AG10803 (cell line): ENCODE data around the gene PRAMEF8.
"Not testable (repeated sequence)": the region's sequence is repeated elsewhere in the genome, so short reads cannot be mapped to it uniquely, and the experiment has no call there.

Source experiments
- DNase-seq: peaks from one replicate; pipeline ENCODE4 v3.0.0; 2010; ENCODE audit warnings: low read depth
- H3K4me3 ChIP-seq: 2 replicates; pipeline ENCODE4 v1.5.1; 2011; ENCODE audit warnings: mild to moderate bottlenecking, low read length, control low read depth
- CTCF ChIP-seq: conservative IDR thresholded peaks from 2 replicates; pipeline ENCODE4 v1.5.1; 2011; ENCODE audit warnings: mild to moderate bottlenecking, low read length, control low read depth, inconsistent platforms

The PRAMEF8 gene

DNA sequence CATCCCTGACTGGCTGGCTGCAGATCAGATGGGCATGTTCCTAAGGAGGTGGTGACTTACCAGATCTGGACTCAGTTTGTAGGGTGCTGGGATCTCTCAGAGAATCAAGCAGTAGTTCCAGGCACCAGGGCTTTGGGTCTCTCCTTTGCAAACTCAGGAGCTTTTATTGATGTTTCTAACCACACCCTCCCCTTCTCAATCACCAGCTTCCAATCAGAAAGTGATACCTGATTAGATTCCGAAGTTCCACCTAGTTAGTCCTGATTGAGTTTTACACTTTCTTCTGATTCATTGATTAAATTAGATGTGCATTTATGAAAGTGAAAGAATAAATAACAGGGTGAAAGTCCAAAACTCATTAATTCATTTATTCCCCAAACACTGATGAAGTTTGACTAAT is at the start of gene PRAMEF8:
Gene PRAMEF8, minus strand, starts transcription at position 101 of the 400 bp plus-strand sequence. CDS start 1,046 bp downstream, outside the sequence.
- not testable (repeated sequence) for DNase-seq, H3K4me3 ChIP-seq

DNA sequence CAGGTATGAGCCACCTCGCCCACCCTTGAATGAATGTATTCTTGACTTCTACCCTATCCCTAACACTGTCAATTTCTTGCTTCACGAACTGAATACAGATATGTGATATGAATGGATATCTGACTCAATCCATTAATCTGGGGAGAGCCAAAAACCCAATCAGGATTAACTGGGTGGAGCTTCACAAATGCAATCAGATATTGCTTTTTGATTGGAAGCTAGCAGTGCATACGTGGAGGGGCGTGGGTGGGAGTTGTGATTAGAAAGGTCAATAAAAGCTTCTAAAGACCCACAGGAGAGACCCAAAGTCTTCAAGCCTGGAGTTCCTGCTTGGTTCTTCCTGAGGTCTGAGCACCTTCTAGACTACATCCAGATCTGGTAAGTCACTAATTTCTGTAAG is 30.3 kb upstream of the PRAMEF8 start, which contains the start of gene PRAMEF15:
Gene PRAMEF15, plus strand, starts transcription at position 301 of the 400 bp plus-strand sequence. CDS start 2,827 bp downstream, outside the sequence.
- not testable (repeated sequence) for DNase-seq, H3K4me3 ChIP-seq

DNA sequence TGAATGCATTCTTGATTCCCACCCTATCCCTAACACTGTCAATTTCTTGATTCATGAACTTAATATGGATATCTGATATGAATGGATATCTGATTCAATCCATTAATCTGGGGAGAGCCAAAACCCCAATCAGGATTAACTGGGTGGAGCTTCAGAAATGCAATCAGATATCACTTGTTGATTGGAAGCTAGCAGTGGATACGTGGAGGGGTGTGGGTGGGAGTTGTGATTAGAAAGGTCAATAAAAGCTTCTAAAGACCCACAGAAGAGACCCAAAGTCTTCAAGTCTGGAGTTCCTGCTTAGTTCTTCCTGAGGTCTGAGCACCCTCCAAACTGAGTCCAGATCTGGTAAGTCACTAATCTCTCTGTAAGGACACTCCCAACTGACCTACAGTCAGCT is 18.3 kb upstream of the PRAMEF8 start, which contains the start of gene PRAMEF33:
Gene PRAMEF33, plus strand, starts transcription at position 301 of the 400 bp plus-strand sequence. CDS start 2,416 bp downstream, outside the sequence.
- not testable (repeated sequence) for DNase-seq, H3K4me3 ChIP-seq

GRCh38 chr1:13302197-13302596 is 17.3 kb upstream of the PRAMEF8 start:
- not testable (repeated sequence) for DNase-seq, H3K4me3 ChIP-seq

DNA sequence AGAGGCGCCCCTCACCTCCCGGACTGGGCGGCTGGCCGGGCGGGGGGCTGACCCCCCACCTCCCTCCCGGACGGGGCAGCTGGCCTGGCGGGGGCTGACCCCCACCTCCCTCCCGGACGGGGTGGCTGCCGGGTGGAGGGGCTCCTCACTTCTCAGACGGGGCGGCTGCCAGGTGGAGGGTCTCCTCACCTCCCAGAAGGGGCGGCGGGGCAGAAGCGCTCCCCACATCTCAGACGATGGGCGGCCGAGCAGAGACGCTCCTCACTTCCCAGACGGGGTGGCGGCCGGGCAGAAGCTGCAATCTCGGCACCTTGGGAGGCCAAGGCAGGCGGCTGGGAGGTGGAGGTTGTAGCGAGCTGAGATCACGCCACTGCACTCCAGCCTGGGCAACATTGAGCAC is 13.8 kb upstream of the PRAMEF8 start:
- DNase-seq, H3K4me3 ChIP-seq: not testable (repeated sequence)

- not testable (repeated sequence) for DNase-seq, H3K4me3 ChIP-seq
These were observed 12.4 kb upstream of the PRAMEF8 start for GRCh38 chr1:13297216-13297931.

DNA sequence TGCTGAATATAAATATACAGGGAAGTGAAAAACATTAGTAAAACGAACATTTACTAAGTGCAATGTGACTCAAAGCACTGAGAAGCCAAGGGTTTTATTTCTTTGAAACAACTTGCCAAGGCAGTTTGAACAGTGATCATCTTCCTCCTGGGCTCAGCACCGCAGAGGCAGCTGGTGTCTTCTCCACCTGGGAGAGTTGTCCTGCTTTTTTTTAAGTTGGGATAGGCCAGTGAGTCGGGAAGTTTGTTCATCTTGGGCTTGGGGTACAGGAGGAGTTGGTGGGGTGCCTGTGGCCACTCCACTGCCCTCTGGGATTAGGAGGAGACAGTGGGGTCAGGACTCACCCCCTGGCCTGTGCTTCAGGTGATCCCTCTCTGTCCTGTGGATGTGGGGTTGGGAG is 4.1 kb upstream of the PRAMEF8 start:
- DNase-seq, result not testable (repeated sequence)

DNA sequence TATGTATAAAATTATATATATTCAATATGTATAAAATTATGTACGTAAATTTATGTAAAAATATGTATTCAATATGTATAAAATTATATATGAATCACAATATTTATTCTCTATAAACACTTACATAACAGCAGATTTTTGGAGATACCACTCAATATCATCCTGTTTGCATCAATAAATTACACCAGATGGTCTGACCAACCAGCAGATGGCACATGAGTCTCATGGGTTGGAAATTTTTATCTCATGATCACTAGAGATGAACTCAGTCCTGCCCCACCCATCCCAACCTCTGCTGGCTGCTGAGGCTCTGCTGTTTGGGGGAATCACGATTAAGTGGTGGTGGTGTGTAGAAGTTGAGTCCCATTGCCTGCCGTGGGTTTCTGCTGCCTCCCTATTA is 5.3 kb downstream of the PRAMEF8 start:
- not testable (repeated sequence) for DNase-seq, H3K4me3 ChIP-seq

More for the DNA sequence above, 4.1 kb upstream of the PRAMEF8 start:
- not testable (repeated sequence) for H3K4me3 ChIP-seq

- not testable (repeated sequence) for DNase-seq, H3K4me3 ChIP-seq
- TF ChIP-seq CTCF, result 0 out of 2 replicates have a peak, but pooled peaks have one; percentile 0
These were observed 7.9 kb downstream of the PRAMEF8 start for GRCh38 chr1:13277016-13277415.

DNA sequence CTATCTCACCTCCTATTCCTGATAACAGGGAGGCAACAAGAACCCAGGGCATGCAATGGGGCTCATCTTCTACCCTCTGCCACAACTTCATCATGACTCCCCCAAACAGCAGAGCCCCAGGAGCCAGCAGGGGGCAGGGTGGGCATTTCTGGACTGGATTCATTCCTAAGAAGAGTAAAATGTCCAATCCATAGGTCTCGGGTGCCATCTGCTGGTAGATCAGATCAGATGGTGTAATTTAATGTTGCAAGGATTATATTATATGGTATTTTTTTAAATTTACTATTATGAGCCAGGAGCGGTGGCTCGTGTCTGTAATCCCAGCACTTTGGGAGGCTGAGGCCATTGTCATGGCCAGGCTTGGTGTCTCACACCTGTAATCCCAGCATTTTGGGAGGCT is 19.8 kb downstream of the PRAMEF8 start:
- DNase-seq, H3K4me3 ChIP-seq: not testable (repeated sequence)

DNA sequence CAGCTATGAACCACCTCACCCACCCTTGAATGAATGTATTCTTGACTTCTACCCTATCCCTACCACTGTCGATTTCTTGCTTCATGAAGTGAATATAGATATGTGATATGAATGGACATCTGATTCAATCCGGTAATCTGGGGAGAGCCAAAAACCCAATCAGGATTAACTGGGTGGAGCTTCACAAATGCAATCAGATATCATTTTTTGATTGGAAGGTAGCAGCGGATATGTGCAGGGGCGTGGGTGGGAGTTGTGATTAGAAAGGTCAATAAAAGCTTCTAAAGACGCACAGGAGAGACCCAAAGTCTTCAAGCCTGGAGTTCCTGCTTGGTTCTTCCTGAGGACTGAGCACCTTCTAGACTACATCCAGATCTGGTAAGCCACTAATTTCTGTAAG is 31.0 kb downstream of the PRAMEF8 start, which contains the start of gene PRAMEF5:
Gene PRAMEF5, plus strand, starts transcription at position 301 of the 400 bp plus-strand sequence. CDS start 5,071 bp downstream, outside the sequence.
- DNase-seq, H3K4me3 ChIP-seq: not testable (repeated sequence)

GRCh38 chr1:13247122-13247521 is 37.8 kb downstream of the PRAMEF8 start:
- not testable (repeated sequence) for H3K4me3 ChIP-seq, DNase-seq

DNA sequence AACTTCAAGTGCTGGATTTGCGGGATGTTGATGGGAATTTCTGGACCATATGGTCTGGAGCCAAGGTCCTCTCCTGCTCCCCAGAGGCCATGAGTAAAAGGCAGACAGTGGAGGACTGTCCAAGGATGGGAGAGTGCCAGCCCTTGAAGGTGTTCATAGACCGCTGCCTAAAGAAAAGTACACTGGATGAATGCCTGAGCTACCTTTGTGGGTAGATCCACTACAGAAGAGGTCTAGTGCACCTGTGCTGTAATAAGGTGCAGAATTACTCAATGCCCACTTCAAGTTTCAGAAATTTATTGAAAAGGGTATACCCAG is 38.4 kb downstream of the PRAMEF8 start:
- DNase-seq, H3K4me3 ChIP-seq: not testable (repeated sequence)

- H3K4me3 ChIP-seq, DNase-seq: not testable (repeated sequence)
These were observed 38.9 kb downstream of the PRAMEF8 start for GRCh38 chr1:13245841-13246553.

DNA sequence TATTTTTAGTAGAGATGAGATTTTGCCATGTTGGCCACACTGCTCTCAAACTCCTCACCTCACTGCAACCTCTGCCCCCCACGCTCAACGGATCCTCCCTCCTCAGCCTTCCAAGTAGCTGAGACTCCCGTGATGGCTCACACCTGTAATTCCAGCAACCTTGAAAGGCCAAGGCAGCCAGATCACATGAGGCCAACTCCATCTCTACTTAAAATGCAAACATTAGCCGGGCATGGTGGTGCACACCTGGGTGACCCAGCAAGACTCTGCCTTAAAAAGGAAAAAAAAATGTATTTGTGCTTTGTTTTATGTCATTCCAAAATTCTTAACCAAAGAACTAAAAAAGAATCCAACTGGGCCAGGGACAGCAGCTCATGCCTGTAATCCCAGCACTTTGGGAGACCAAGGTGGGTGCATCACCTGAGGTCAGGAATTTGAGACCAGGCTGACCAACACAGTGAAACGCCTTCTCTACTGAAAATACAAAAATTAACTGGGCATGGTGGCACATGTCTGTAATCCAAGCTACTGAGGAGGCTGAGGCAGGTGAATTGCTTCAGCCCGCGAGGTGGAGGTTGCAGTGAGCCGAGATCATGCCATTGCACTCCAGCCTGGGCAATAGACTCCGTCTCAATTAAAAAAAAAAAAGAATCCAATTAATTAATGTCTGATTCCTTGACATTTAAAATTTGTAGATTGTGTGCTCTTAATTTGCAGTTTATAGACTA is 41.2 kb downstream of the PRAMEF8 start:
- DNase-seq, H3K4me3 ChIP-seq: not testable (repeated sequence)

DNA sequence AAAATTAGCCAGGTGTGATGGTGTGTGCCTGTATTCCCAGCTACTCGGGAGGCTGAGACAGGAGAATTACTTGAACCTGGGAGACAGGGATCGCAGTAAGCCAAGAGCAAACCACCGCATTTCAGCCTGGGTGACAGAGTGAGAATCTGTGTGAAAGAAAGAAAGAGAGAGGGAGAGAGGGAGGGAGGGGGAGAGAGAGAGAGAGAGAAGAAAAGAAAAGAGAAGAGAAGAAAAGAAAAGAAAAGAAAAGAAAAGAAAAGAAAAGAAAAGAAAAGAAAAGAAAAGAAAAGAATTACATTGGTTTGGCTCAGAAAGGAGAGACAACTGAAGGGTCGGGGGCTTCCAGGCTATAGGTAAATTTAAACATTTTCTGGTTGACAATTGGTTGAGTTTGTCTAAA is 45.3 kb downstream of the PRAMEF8 start:
- not testable (repeated sequence) for DNase-seq, H3K4me3 ChIP-seq

DNA sequence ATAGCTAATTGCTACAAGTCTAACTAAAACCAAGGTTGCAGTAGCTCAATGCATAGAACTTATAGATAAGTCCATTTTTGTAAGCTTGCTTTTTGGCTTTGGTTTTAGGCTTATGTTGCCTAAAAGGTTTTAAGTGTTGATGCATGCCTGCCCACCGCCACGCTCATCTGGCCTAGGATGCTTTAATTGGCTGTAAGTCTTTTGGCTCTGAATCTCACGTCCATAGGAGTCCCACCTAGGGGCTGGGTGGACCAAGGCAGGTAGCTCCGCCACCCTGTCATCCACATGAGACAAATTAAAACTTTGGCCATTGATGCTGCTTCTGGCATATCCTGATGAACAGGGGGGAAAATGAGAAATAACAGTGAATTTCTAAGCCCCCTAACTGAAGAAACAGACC is 47.4 kb downstream of the PRAMEF8 start:
- DNase-seq, H3K4me3 ChIP-seq: not testable (repeated sequence)

DNA sequence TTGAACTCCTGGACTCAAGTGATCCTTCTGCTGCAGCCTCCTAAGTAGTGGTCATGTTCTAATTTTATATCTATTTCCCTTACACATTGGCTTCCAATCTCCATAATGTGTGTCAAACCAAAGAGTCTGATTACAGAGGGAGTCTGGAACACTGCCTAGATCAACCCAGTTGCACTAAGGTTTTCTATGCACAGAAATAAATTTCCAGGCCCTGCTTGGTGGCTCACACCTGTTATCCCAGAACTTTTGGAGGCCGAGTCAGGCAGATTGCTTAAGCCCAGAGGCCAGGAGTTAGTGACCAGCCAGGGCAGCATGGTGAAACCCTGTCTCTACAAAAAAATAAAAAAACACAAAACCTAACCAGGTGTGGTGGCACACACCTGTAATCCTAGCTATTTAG is 50.9 kb downstream of the PRAMEF8 start:
- H3K4me3 ChIP-seq, DNase-seq: not testable (repeated sequence)
